AG10803 (cell line): ENCODE measurements around the gene BSN.

Experiments used
- DNase-seq: peaks from one replicate; pipeline ENCODE4 v3.0.0; 2010; ENCODE audit warnings: low read depth
- H3K4me3 ChIP-seq: 2 replicates; pipeline ENCODE4 v1.5.1; 2011; ENCODE audit warnings: mild to moderate bottlenecking, low read length, control low read depth
- CTCF ChIP-seq: conservative IDR thresholded peaks from 2 replicates; pipeline ENCODE4 v1.5.1; 2011; ENCODE audit warnings: mild to moderate bottlenecking, low read length, control low read depth, inconsistent platforms

Gene BSN

GRCh38 chr3:49627634-49628033 is 73.4 kb downstream of the BSN start:
- no peak for TF ChIP-seq CTCF
- DNase-seq = no peak
- no peak overlapping the region for H3K4me3 ChIP-seq

GRCh38 chr3:49628249-49628648 is 74.0 kb downstream of the BSN start:
- no peak for TF ChIP-seq CTCF
- no peak for DNase-seq
- H3K4me3 ChIP-seq = no peak overlapping the region

- DNase-seq = no peak
- H3K4me3 ChIP-seq = no peak overlapping the region
- no peak for TF ChIP-seq CTCF
These were observed 75.2 kb downstream of the BSN start for GRCh38 chr3:49629451-49629850.

GRCh38 chr3:49629866-49630265 is 75.6 kb downstream of the BSN start:
- no peak for TF ChIP-seq CTCF
- H3K4me3 ChIP-seq = no peak overlapping the region
- DNase-seq = no peak

- no peak for DNase-seq
- H3K4me3 ChIP-seq = no peak overlapping the region
- TF ChIP-seq CTCF = no peak
These were observed 76.5 kb downstream of the BSN start for GRCh38 chr3:49630784-49631183.

- no peak for DNase-seq
- no peak overlapping the region for H3K4me3 ChIP-seq
- TF ChIP-seq CTCF = no peak
These were observed 80.5 kb downstream of the BSN start for GRCh38 chr3:49634736-49635135.

- no peak for DNase-seq
- no peak for TF ChIP-seq CTCF
- no peak overlapping the region for H3K4me3 ChIP-seq
These were observed 82.8 kb downstream of the BSN start for GRCh38 chr3:49636883-49637609.
